ENCODE measurements around the gene NEK9.

NEK9 gene

GRCh38 chr14:75040507-75040906 lies 86.3 kb downstream of the NEK9 start:
- DNase-seq (ENCODE audit: low read depth, low spot score), result no peak

DNA sequence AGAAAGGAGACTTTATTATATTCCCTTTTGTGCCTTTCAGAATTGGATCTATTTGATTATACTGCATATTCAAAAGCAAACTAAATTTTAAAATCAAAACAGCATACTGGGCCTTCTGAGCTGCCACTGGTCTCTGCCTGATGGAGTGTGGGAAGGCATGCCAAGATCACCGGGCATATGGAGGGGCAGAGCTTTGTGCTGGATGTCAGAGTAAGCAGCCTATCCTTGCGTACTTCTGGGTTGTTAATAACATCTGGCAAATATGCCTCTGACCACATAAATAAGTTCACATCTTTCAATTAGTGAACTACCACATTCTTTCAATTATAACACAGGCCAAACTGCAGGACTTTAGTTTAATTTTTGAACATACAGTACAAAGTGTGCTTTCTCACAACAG lies 93.9 kb downstream of the NEK9 start:
- DNase-seq (ENCODE audit: low read depth, low spot score), result no peak

DNA sequence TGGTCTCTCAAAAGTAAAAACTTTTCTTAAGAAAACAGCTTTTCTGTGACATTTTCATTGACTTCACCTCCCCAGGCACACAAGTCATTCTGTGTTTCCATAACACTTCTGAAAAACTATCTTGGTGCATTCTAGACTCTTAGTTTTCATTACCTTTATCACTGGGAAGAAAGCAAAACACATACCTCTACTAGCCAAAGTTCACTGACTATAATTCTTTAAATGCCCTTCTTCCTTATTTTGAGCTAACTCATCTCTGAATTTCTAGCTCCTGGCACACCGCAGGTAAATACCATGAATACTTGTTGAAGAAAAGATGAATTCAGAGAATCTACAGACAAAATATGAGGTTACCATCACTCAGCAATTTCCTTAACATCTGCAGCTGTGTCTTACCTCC lies 96.7 kb downstream of the NEK9 start:
- no peak for DNase-seq (ENCODE audit: low read depth, low spot score)
